Measurements from ENCODE around the gene ERMP1.

DNA sequence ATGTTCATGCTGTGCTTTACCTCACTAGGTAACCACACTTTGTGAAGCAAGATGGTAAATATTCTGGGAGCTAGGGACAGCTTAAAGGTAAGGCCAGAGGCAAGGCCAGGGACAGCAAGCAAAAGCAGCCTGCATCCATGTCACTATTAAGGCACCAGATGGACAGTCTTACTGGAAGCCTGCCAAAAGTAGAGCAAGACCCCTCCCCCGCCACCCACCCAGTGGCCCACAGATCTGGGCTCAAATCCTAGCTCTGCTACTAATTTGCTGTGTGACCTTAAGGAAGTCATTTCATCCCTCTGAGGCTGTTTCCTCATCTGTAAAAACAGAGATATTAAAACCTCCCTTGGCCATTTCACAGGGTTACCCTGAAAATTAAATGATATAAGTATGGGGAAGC lies 13.2 kb upstream of the ERMP1 start:
- TF ChIP-seq, protein P1, sequence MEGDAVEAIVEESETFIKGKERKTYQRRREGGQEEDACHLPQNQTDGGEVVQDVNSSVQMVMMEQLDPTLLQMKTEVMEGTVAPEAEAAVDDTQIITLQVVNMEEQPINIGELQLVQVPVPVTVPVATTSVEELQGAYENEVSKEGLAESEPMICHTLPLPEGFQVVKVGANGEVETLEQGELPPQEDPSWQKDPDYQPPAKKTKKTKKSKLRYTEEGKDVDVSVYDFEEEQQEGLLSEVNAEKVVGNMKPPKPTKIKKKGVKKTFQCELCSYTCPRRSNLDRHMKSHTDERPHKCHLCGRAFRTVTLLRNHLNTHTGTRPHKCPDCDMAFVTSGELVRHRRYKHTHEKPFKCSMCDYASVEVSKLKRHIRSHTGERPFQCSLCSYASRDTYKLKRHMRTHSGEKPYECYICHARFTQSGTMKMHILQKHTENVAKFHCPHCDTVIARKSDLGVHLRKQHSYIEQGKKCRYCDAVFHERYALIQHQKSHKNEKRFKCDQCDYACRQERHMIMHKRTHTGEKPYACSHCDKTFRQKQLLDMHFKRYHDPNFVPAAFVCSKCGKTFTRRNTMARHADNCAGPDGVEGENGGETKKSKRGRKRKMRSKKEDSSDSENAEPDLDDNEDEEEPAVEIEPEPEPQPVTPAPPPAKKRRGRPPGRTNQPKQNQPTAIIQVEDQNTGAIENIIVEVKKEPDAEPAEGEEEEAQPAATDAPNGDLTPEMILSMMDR (IDR thresholded peaks at IDR 0.05) = no peak
- TF ChIP-seq POLR2AphosphoS5 (IDR thresholded peaks at IDR 0.05; ENCODE audit: low read depth, low read length) (no peak), ELF1 (IDR thresholded peaks at IDR 0.05) (no peak), NRF1 (IDR thresholded peaks at IDR 0.05; ENCODE audit: low read depth, low read length) (no peak)
